ENCODE results near the gene ZNF518A.

The ZNF518A gene

GRCh38 chr10:96129387-96130325 is at the start of gene ZNF518A:
TSS of gene ZNF518A (plus strand) at chr10:96130297. CDS start at chr10:96156323, 26,026 bp downstream.
- peak; percentile 97 for DNase-seq

GRCh38 chr10:96082153-96082552 is 47.9 kb upstream of the ZNF518A start:
- DNase-seq: no peak

- no peak for DNase-seq
Measured at GRCh38 chr10:96082748-96083147, 47.3 kb upstream of the ZNF518A start.

- no peak for DNase-seq
Measured at GRCh38 chr10:96089116-96089515, 41.0 kb upstream of the ZNF518A start.

GRCh38 chr10:96089670-96090462 is 40.2 kb upstream of the ZNF518A start:
- DNase-seq: peak; percentile 95

- DNase-seq: no peak
Measured at GRCh38 chr10:96090463-96090800, 39.7 kb upstream of the ZNF518A start.

- DNase-seq: no peak
Measured at GRCh38 chr10:96092999-96093767, 36.9 kb upstream of the ZNF518A start.

- no peak for DNase-seq
Measured at GRCh38 chr10:96093948-96094347, 36.1 kb upstream of the ZNF518A start.

GRCh38 chr10:96096958-96097357 is 33.1 kb upstream of the ZNF518A start:
- DNase-seq: no peak

GRCh38 chr10:96097865-96098264 is 32.2 kb upstream of the ZNF518A start:
- DNase-seq: no peak

GRCh38 chr10:96107623-96108038 is 22.5 kb upstream of the ZNF518A start:
- DNase-seq: no peak

- no peak for DNase-seq
Measured at GRCh38 chr10:96112531-96112930, 17.6 kb upstream of the ZNF518A start.

GRCh38 chr10:96118604-96119450 is 11.3 kb upstream of the ZNF518A start:
- no peak for DNase-seq

GRCh38 chr10:96122824-96123223 is 7.3 kb upstream of the ZNF518A start:
- no peak for DNase-seq

- DNase-seq: peak; percentile 64
Measured at GRCh38 chr10:96124230-96125141, 5.6 kb upstream of the ZNF518A start.

GRCh38 chr10:96125142-96125515 is 5.0 kb upstream of the ZNF518A start:
- DNase-seq: no peak

GRCh38 chr10:96130326-96130995 is 364 bp downstream of the ZNF518A start:
- DNase-seq: peak; percentile 91

- DNase-seq: no peak
Measured at GRCh38 chr10:96131621-96132020, 1.5 kb downstream of the ZNF518A start.

- no peak for DNase-seq
Measured at GRCh38 chr10:96133135-96133534, 3.0 kb downstream of the ZNF518A start.

- no peak for DNase-seq
Measured at GRCh38 chr10:96136810-96137209, 6.7 kb downstream of the ZNF518A start.

All from hematopoietic multipotent progenitor cell treated with erythropoietin and hydrocortisone succinate and interleukin-3 and kit ligand, for 6 days (in vitro differentiated cells).